Mononuclear cell (primary cell): ENCODE results near the gene HSPA1L. TPM values are rescaled to one million over a fixed set of nuclear protein-coding genes. Genes with fewer than 3 reads are reported as not detected.

Experiments used
- H3K27me3 ChIP-seq: 2 replicates; pipeline ENCODE4 v1.6.0; 2011; ENCODE audit warnings: low read length, control low read depth; ENCODE audit not compliant: insufficient read depth
- H3K4me1 ChIP-seq: 2 replicates; pipeline ENCODE4 v1.5.1; 2011; ENCODE audit warnings: mild to moderate bottlenecking, low read length, control low read depth; ENCODE audit not compliant: insufficient read depth
- H3K4me3 ChIP-seq: 2 replicates; pipeline ENCODE4 v1.5.1; 2011; ENCODE audit warnings: mild to moderate bottlenecking, low read length, moderate library complexity
- H3K9me3 ChIP-seq: 2 replicates; pipeline ENCODE4 v1.5.1; 2011; ENCODE audit warnings: low read depth, mild to moderate bottlenecking, control low read depth, low read length
- total RNA-seq: library from RNA; depleted of rRNA; stranded (reverse); fragments of >200 nt; gene quantifications from one replicate; pipeline ENCODE4 v1.2.3, GENCODE V29; 2012

The HSPA1L gene
- total RNA-seq, 1 donor = 2.7 TPM

- Histone ChIP-seq H3K9me3 (no peaks in the 10 kb centered on the region), H3K27me3 (no peaks in the 10 kb centered on the region), H3K4me3 (no peak overlapping the region), H3K4me1 (peaks cover 3% of the 10 kb centered on the region)
Observed at GRCh38 chr6:31785475-31785874, 29.6 kb downstream of the HSPA1L start.

- Histone ChIP-seq H3K4me3 (no peak overlapping the region), H3K27me3 (no peaks in the 10 kb centered on the region), H3K4me1 (no peaks in the 10 kb centered on the region), H3K9me3 (no peaks in the 10 kb centered on the region)
Observed at GRCh38 chr6:31784098-31784925, 30.8 kb downstream of the HSPA1L start.

- Histone ChIP-seq H3K27me3 (no peaks in the 10 kb centered on the region), H3K9me3 (no peaks in the 10 kb centered on the region), H3K4me1 (peaks cover 3% of the 10 kb centered on the region), H3K4me3 (no peak overlapping the region)
Observed at GRCh38 chr6:31782126-31782855, 32.8 kb downstream of the HSPA1L start.

- peaks cover 11% of the 10 kb centered on the region for H3K4me1 ChIP-seq
- H3K4me3 ChIP-seq = no peak overlapping the region
- H3K9me3 ChIP-seq = no peaks in the 10 kb centered on the region
Observed at GRCh38 chr6:31781244-31782125, 33.6 kb downstream of the HSPA1L start.

GRCh38 chr6:31780507-31781243 lies 34.4 kb downstream of the HSPA1L start:
- Histone ChIP-seq H3K9me3 (no peaks in the 10 kb centered on the region), H3K4me1 (peaks cover 16% of the 10 kb centered on the region), H3K27me3 (no peaks in the 10 kb centered on the region), H3K4me3 (no peak overlapping the region)

More at GRCh38 chr6:31781244-31782125, 33.6 kb downstream of the HSPA1L start:
- H3K27me3 ChIP-seq = no peaks in the 10 kb centered on the region

GRCh38 chr6:31779908-31780307 lies 35.2 kb downstream of the HSPA1L start:
- Histone ChIP-seq H3K4me1 (peaks cover 16% of the 10 kb centered on the region), H3K9me3 (no peaks in the 10 kb centered on the region), H3K4me3 (no peak overlapping the region), H3K27me3 (no peaks in the 10 kb centered on the region)

- Histone ChIP-seq H3K27me3 (no peaks in the 10 kb centered on the region), H3K4me3 (no peak overlapping the region), H3K9me3 (no peaks in the 10 kb centered on the region), H3K4me1 (peaks cover 16% of the 10 kb centered on the region)
Observed at GRCh38 chr6:31778999-31779885, 35.8 kb downstream of the HSPA1L start.

GRCh38 chr6:31778193-31778592 lies 36.9 kb downstream of the HSPA1L start:
- Histone ChIP-seq H3K27me3 (no peaks in the 10 kb centered on the region), H3K4me1 (peaks cover 20% of the 10 kb centered on the region), H3K9me3 (no peaks in the 10 kb centered on the region), H3K4me3 (no peak overlapping the region)

GRCh38 chr6:31777667-31778050 lies 37.4 kb downstream of the HSPA1L start:
- H3K4me3 ChIP-seq = no peak overlapping the region
- no peaks in the 10 kb centered on the region for H3K9me3 ChIP-seq
- peaks cover 26% of the 10 kb centered on the region for H3K4me1 ChIP-seq
- no peaks in the 10 kb centered on the region for H3K27me3 ChIP-seq

- Histone ChIP-seq H3K27me3 (no peaks in the 10 kb centered on the region), H3K4me3 (no peak within 1 kb of the TSS), H3K9me3 (no peaks in the 10 kb centered on the region), H3K4me1 (peaks cover 30% of the 10 kb centered on the region)
Observed at GRCh38 chr6:31776989-31777666, 38.0 kb downstream of the HSPA1L start, which contains the start of gene VWA7. Gene VWA7, minus strand, starts transcription at chr6:31777328. Its CDS starts 549 bp downstream, at chr6:31776779.

- Histone ChIP-seq H3K9me3 (no peaks in the 10 kb centered on the region), H3K4me1 (peaks cover 32% of the 10 kb centered on the region), H3K4me3 (no peak overlapping the region), H3K27me3 (no peaks in the 10 kb centered on the region)
Observed at GRCh38 chr6:31776485-31776988, 38.5 kb downstream of the HSPA1L start.

GRCh38 chr6:31775633-31776484 lies 39.2 kb downstream of the HSPA1L start:
- H3K4me1 ChIP-seq = peaks cover 32% of the 10 kb centered on the region
- no peaks in the 10 kb centered on the region for H3K9me3 ChIP-seq
- H3K27me3 ChIP-seq = no peaks in the 10 kb centered on the region
- no peak overlapping the region for H3K4me3 ChIP-seq
